Keratinocyte (primary cell): ENCODE data around the gene RET. TPM values are rescaled to one million over a fixed set of nuclear protein-coding genes. Genes with fewer than 3 reads are reported as not detected.

Source experiments
- DNase-seq: peaks from one replicate; pipeline ENCODE4 v3.0.0-alpha.2; 2011; ENCODE audit warnings: low read depth, missing footprints, low spot score
- FAIRE-seq: peaks from 2 replicates; lab custom pipeline; 2011; peaks lifted over from hg19 to GRCh38; lab: Jason Lieb, UNC
- H2AFZ ChIP-seq: 2 replicates; pipeline ENCODE4 v1.6.0; 2012; ENCODE audit warnings: low read length, control low read depth, inconsistent platforms; ENCODE audit not compliant: control insufficient read depth
- H3K27ac ChIP-seq: 2 replicates; pipeline ENCODE4 v1.5.1; 2011; ENCODE audit warnings: low read length; ENCODE audit not compliant: control insufficient read depth, insufficient read depth
- H3K27me3 ChIP-seq: 3 replicates; pipeline ENCODE4 v1.6.0; 2011; ENCODE audit warnings: low read length; ENCODE audit not compliant: control insufficient read depth, insufficient read depth; ENCODE audit errors: extremely low read depth
- H3K36me3 ChIP-seq, 2 experiments: 2 replicates in 1 of 2; 3 replicates in 1 of 2; pipeline ENCODE4 v1.5.1; 2011; ENCODE audit warnings: low read length in 2 of 2, mild to moderate bottlenecking in 1 of 2; ENCODE audit not compliant: control insufficient read depth in 2 of 2, insufficient read depth in 2 of 2; ENCODE audit errors: extremely low read depth in 1 of 2
- H3K4me1 ChIP-seq: 3 replicates; pipeline ENCODE4 v1.5.1; 2011; ENCODE audit warnings: low read length; ENCODE audit not compliant: control insufficient read depth, insufficient read depth; ENCODE audit errors: extremely low read depth
- H3K4me2 ChIP-seq: 3 replicates; pipeline ENCODE4 v1.6.0; 2011; ENCODE audit warnings: low read depth, low read length; ENCODE audit not compliant: control insufficient read depth, insufficient read depth; ENCODE audit errors: extremely low read depth
- H3K4me3 ChIP-seq, 3 experiments: fragments of 200-600 bp in 1 of 3; sonication (generic) in 1 of 3; 2 replicates in 2 of 3; 3 replicates in 1 of 3; pipeline ENCODE4 v1.5.1; 2011 to 2016; ENCODE audit warnings: low read length in 3 of 3, mild to moderate bottlenecking in 3 of 3, control low read depth in 2 of 3, inconsistent platforms in 1 of 3, low read depth in 1 of 3, mixed read lengths in 1 of 3, mixed run types in 1 of 3, moderate library complexity in 1 of 3; ENCODE audit not compliant: control insufficient read depth in 2 of 3, insufficient read depth in 2 of 3; ENCODE audit errors: extremely low read depth in 1 of 3
- H3K79me2 ChIP-seq: 2 replicates; pipeline ENCODE4 v1.6.0; 2012; ENCODE audit warnings: low read length; ENCODE audit not compliant: control insufficient read depth, insufficient read depth
- H3K9ac ChIP-seq: 3 replicates; pipeline ENCODE4 v1.6.0; 2011; ENCODE audit warnings: low read length; ENCODE audit not compliant: control insufficient read depth, insufficient read depth; ENCODE audit errors: extremely low read depth
- H3K9me1 ChIP-seq: 3 replicates; pipeline ENCODE4 v1.6.0; 2011; ENCODE audit warnings: low read length; ENCODE audit not compliant: control insufficient read depth, insufficient read depth; ENCODE audit errors: extremely low read depth
- H3K9me3 ChIP-seq: 2 replicates; pipeline ENCODE4 v1.5.1; 2012; ENCODE audit warnings: low read depth, low read length; ENCODE audit not compliant: control insufficient read depth
- H4K20me1 ChIP-seq: 3 replicates; pipeline ENCODE4 v1.6.0; 2011; ENCODE audit warnings: low read length; ENCODE audit not compliant: control insufficient read depth, insufficient read depth; ENCODE audit errors: extremely low read depth
- EZH2 ChIP-seq: IDR thresholded peaks from one replicate; pipeline ENCODE4 v1.6.1; 2012; ENCODE audit warnings: inconsistent platforms, mild to moderate bottlenecking, low read length, moderate library complexity
- dilution Hi-C: fragments of 300-500 bp; cut with MboI; formaldehyde crosslinking; loops from one replicate; pipeline ENCODE4 v1.7.0; 2020; ENCODE audit warnings: low sequenced_read_pairs; ENCODE audit not compliant: extremely low pct_ligation_motif_present
- polyA plus RNA-seq, 5 experiments: library from polyadenylated mRNA; depleted of rRNA in 3 of 5; stranded (reverse) in 3 of 5; stranded (forward) in 1 of 5; unstranded in 1 of 5; fragments of >200 nt; gene quantifications; 1 replicate in 1 of 5; 2 replicates in 3 of 5; 3 replicates in 1 of 5; pipeline versions ENCODE4 v1.2.1 to v1.2.3, GENCODE V29; 2011 to 2012; ENCODE audit warnings: missing spikeins in 2 of 5, low read depth in 1 of 5, low replicate concordance in 1 of 5
- TF ChIP-seq, protein P1 (sequence below), 3 experiments: IDR thresholded peaks in 1 of 3; conservative IDR thresholded peaks in 1 of 3; optimal IDR thresholded peaks in 1 of 3; 2 replicates in 2 of 3; 3 replicates in 1 of 3; pipeline versions ENCODE3 to v1.5.1; 2011; ENCODE audit warnings: low read length in 3 of 3, mild to moderate bottlenecking in 3 of 3, moderate library complexity in 2 of 3, control low read depth in 1 of 3, inconsistent platforms in 1 of 3; ENCODE audit not compliant: insufficient read depth in 2 of 3; ENCODE audit errors: extremely low read depth in 1 of 3

Gene RET
- polyA plus RNA-seq, 1 donor (not counting 4 experiments of a cell fraction or from before 2014, with no cell fraction given) = 0.21 TPM

- H3K27me3 ChIP-seq = no peaks in the 10 kb centered on the region
- DNase-seq (no peak), FAIRE-seq (no peak)
- H4K20me1 ChIP-seq = no peaks in the 10 kb centered on the region
- peaks cover 2 to 13% of the 10 kb centered on the region in 2 experiments for H3K36me3 ChIP-seq
- TF ChIP-seq, protein P1, sequence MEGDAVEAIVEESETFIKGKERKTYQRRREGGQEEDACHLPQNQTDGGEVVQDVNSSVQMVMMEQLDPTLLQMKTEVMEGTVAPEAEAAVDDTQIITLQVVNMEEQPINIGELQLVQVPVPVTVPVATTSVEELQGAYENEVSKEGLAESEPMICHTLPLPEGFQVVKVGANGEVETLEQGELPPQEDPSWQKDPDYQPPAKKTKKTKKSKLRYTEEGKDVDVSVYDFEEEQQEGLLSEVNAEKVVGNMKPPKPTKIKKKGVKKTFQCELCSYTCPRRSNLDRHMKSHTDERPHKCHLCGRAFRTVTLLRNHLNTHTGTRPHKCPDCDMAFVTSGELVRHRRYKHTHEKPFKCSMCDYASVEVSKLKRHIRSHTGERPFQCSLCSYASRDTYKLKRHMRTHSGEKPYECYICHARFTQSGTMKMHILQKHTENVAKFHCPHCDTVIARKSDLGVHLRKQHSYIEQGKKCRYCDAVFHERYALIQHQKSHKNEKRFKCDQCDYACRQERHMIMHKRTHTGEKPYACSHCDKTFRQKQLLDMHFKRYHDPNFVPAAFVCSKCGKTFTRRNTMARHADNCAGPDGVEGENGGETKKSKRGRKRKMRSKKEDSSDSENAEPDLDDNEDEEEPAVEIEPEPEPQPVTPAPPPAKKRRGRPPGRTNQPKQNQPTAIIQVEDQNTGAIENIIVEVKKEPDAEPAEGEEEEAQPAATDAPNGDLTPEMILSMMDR (optimal IDR thresholded peaks at IDR 0.05 in 1 of 3, IDR thresholded peaks at IDR 0.05 in 1 of 3, conservative IDR thresholded peaks at IDR 0.05 in 1 of 3; ENCODE audit: extremely low read depth in 1 of 3, insufficient read depth in 2 of 3, low read length in 3 of 3) = no peak
- no peak for TF ChIP-seq EZH2
- dilution Hi-C loops = no loop called here
- no peak overlapping the region for H3K4me2 ChIP-seq
- H3K9me3 ChIP-seq = no peaks in the 10 kb centered on the region
- H3K27ac ChIP-seq = no peak overlapping the region
- H3K4me3 ChIP-seq = no peak overlapping the region
- no peaks in the 10 kb centered on the region for H3K9me1 ChIP-seq
- peaks cover 2% of the 10 kb centered on the region for H3K4me1 ChIP-seq
- H2AFZ ChIP-seq = no peak overlapping the region
- H3K79me2 ChIP-seq = no peaks in the 10 kb centered on the region
- no peak overlapping the region for H3K9ac ChIP-seq
Observed at GRCh38 chr10:43177595-43177994, 100.7 kb downstream of the RET start.

Other genes starting within 250 kb of the RET start
- gene CSGALNACT2, start 61.4 kb downstream of the RET start, polyA plus RNA-seq = 12.0 to 19.7 TPM (median 16.2 TPM) in 3 replicates
- gene RASGEF1A, start 190.0 kb downstream of the RET start, polyA plus RNA-seq = 2.1 to 3.6 TPM (median 2.2 TPM) in 3 replicates